IMR-90 (cell line): Measurements from ENCODE around the gene GMEB1. TPM values are rescaled to one million over a fixed set of nuclear protein-coding genes. Genes with fewer than 3 reads are reported as not detected.

Experiments
- ATAC-seq: fragments of 200-7000 bp; cut with Tn5 transposase; 2 replicates; pipeline ENCODE4 v1.9.1; 2020; ENCODE audit warnings: low read depth, mild to moderate bottlenecking, moderate library complexity
- BruUV-seq: library from RNA; stranded (reverse); fragments of 400-500 nt; replicated peaks from 2 replicates; lab custom pipeline; 2021; lab: Mats Ljungman, UMichigan
- CTCF ChIA-PET: fragments of 300-600 bp; formaldehyde crosslinking; extraction: SDS; loops from one replicate; lab custom pipeline; 2021; ENCODE audit warnings: antibody characterized with exemption; lab: Yijun Ruan, JAX
- POLR2A ChIA-PET: fragments of 300-600 bp; sonication (Branson Sonifier 250); formaldehyde crosslinking; loops from one replicate; lab custom pipeline; 2022; ENCODE audit warnings: antibody characterized with exemption; ENCODE audit not compliant: unreplicated experiment; lab: Charles Lee
- DNase-seq: peaks from one replicate; pipeline ENCODE4 v3.0.0; 2013
- H2AFZ ChIP-seq: replicated peaks from 2 replicates; pipeline ENCODE3; 2013; ENCODE audit warnings: low read length, mild to moderate bottlenecking; ENCODE audit not compliant: poor library complexity
- H2AK5ac ChIP-seq: 2 replicates; pipeline ENCODE4 v1.6.1; 2013; ENCODE audit warnings: low read depth, low read length, inconsistent platforms
- H2AK9ac ChIP-seq: replicated peaks from 2 replicates; pipeline ENCODE3; 2013; ENCODE audit warnings: mild to moderate bottlenecking, low read depth, low read length, moderate library complexity; ENCODE audit not compliant: poor library complexity
- H2BK120ac ChIP-seq: 2 replicates; pipeline ENCODE4 v1.6.1; 2013; ENCODE audit warnings: low read depth, low read length, inconsistent platforms
- H2BK15ac ChIP-seq: 3 replicates; pipeline ENCODE4 v1.6.1; 2013; ENCODE audit warnings: low read depth, low read length, inconsistent platforms
- H2BK20ac ChIP-seq: 2 replicates; pipeline ENCODE4 v1.6.1; 2013; ENCODE audit warnings: low read depth, mild to moderate bottlenecking, inconsistent platforms, low read length, moderate library complexity
- H2BK5ac ChIP-seq: 2 replicates; pipeline ENCODE4 v1.6.1; 2013; ENCODE audit warnings: mild to moderate bottlenecking, low read depth, low read length, inconsistent platforms; ENCODE audit not compliant: poor library complexity, severe bottlenecking
- H3K14ac ChIP-seq: replicated peaks from 2 replicates; pipeline ENCODE4 v1.6.1; 2013; ENCODE audit warnings: low read depth, low read length, inconsistent platforms
- H3K18ac ChIP-seq: 2 replicates; pipeline ENCODE4 v1.6.1; 2013; ENCODE audit warnings: low read depth, low read length, control low read depth
- H3K23ac ChIP-seq: 2 replicates; pipeline ENCODE4 v1.6.1; 2013; ENCODE audit warnings: low read depth, low read length, inconsistent platforms
- H3K27ac ChIP-seq: 2 replicates; pipeline ENCODE4 v1.5.1; 2013; ENCODE audit warnings: mild to moderate bottlenecking, control low read depth, low read length; ENCODE audit not compliant: insufficient read depth
- H3K27me3 ChIP-seq: 2 replicates; pipeline ENCODE4 v1.6.1; 2013; ENCODE audit warnings: low read length; ENCODE audit not compliant: control insufficient read depth, insufficient read depth
- H3K36me3 ChIP-seq: 2 replicates; pipeline ENCODE4 v1.6.1; 2013; ENCODE audit warnings: low read length, mixed read lengths; ENCODE audit not compliant: control insufficient read depth, insufficient read depth
- H3K4ac ChIP-seq: 2 replicates; pipeline ENCODE4 v1.6.1; 2013; ENCODE audit warnings: low read depth, low read length, inconsistent platforms
- H3K4me1 ChIP-seq: 2 replicates; pipeline ENCODE4 v1.6.1; 2013; ENCODE audit warnings: low read length, mixed read lengths; ENCODE audit not compliant: control insufficient read depth, insufficient read depth
- H3K4me2 ChIP-seq: 2 replicates; pipeline ENCODE4 v1.6.1; 2013; ENCODE audit warnings: low read depth, mild to moderate bottlenecking, control low read depth, low read length, moderate library complexity
- H3K4me3 ChIP-seq: 2 replicates; pipeline ENCODE4 v1.5.1; 2013; ENCODE audit warnings: low read depth, mild to moderate bottlenecking, control low read depth, low read length, moderate library complexity; ENCODE audit not compliant: insufficient read depth
- H3K56ac ChIP-seq: 2 replicates; pipeline ENCODE4 v1.6.1; 2013; ENCODE audit warnings: low read length, inconsistent platforms; ENCODE audit not compliant: insufficient read depth; ENCODE audit errors: extremely low read depth
- H3K79me1 ChIP-seq, 2 experiments: 2 replicates each; pipeline ENCODE4 v1.6.1; 2013; ENCODE audit warnings: low read length in 2 of 2, inconsistent platforms in 1 of 2, low read depth in 1 of 2
- H3K9ac ChIP-seq: 2 replicates; pipeline ENCODE4 v1.6.1; 2013; ENCODE audit warnings: low read depth, low read length, control low read depth
- H3K9me1 ChIP-seq: 2 replicates; pipeline ENCODE4 v1.6.1; 2013; ENCODE audit warnings: low read length, inconsistent platforms; ENCODE audit not compliant: insufficient read depth
- H3K9me3 ChIP-seq: 2 replicates; pipeline ENCODE4 v1.6.1; 2013; ENCODE audit warnings: low read length; ENCODE audit not compliant: control insufficient read depth, insufficient read depth
- H4K20me1 ChIP-seq: 2 replicates; pipeline ENCODE4 v1.6.1; 2013; ENCODE audit warnings: low read length, inconsistent platforms; ENCODE audit not compliant: insufficient read depth
- H4K5ac ChIP-seq: 2 replicates; pipeline ENCODE4 v1.6.1; 2013; ENCODE audit warnings: mild to moderate bottlenecking, low read depth, low read length, control low read depth
- H4K8ac ChIP-seq, 2 experiments: 2 replicates each; pipeline ENCODE4 v1.6.1; 2013; ENCODE audit warnings: low read depth in 2 of 2, low read length in 2 of 2, control low read depth in 1 of 2, inconsistent platforms in 1 of 2
- H4K91ac ChIP-seq: 2 replicates; pipeline ENCODE4 v1.6.1; 2013; ENCODE audit warnings: low read depth, low read length, inconsistent platforms; ENCODE audit not compliant: insufficient read depth
- BHLHE40 ChIP-seq: fragments of 150-350 bp; IDR thresholded peaks from 2 replicates; pipeline ENCODE4 v1.6.1; 2016; ENCODE audit warnings: mild to moderate bottlenecking, low read depth, low read length
- CEBPB ChIP-seq: IDR thresholded peaks from 2 replicates; pipeline ENCODE4 v1.6.1; 2012; ENCODE audit warnings: low read depth, low read length, improper control_type of control experiment
- MAFK ChIP-seq: IDR thresholded peaks from 2 replicates; pipeline ENCODE4 v1.6.1; 2012; ENCODE audit warnings: low read depth, low read length, improper control_type of control experiment
- MXI1 ChIP-seq: IDR thresholded peaks from 2 replicates; pipeline ENCODE4 v1.6.1; 2012; ENCODE audit warnings: low read depth, mild to moderate bottlenecking, low read length, moderate library complexity, borderline replicate concordance
- NFE2L2 ChIP-seq: fragments of 150-350 bp; IDR thresholded peaks from 2 replicates; pipeline ENCODE4 v1.6.1; 2016; ENCODE audit warnings: low read depth, mild to moderate bottlenecking, low read length
- RAD21 ChIP-seq: IDR thresholded peaks from 2 replicates; pipeline ENCODE4 v1.6.1; 2012; ENCODE audit warnings: low read length, improper control_type of control experiment
- RFX5 ChIP-seq: IDR thresholded peaks from 2 replicates; pipeline ENCODE4 v1.8.0; 2012; ENCODE audit warnings: low read depth, mild to moderate bottlenecking, low read length, moderate library complexity
- SMC3 ChIP-seq: fragments of 150-350 bp; IDR thresholded peaks from 2 replicates; pipeline ENCODE4 v1.6.1; 2016; ENCODE audit warnings: low read depth, mild to moderate bottlenecking, antibody characterized with exemption, low read length, moderate library complexity
- WGBS, 2 experiments: methylation state at CpG; one replicate each; pipeline versions ENCODE4 v1.1.5 to v1.1.7; 2013; ENCODE audit warnings: missing lambda C conversion rate in 2 of 2; ENCODE audit not compliant: insufficient read length in 1 of 2; ENCODE audit errors: extremely low coverage in 2 of 2; 5-methylcytosine and 5-hydroxymethylcytosine counted together
- dilution Hi-C: fragments of 300-500 bp; cut with HindIII; formaldehyde crosslinking; loops from one replicate; pipeline ENCODE4 v1.14.3; 2018; ENCODE audit warnings: low sequenced_read_pairs; ENCODE audit not compliant: unreplicated experiment
- in situ Hi-C: fragments of 300-500 bp; cut with MboI; formaldehyde crosslinking; loops from 3 replicates; pipeline ENCODE4 v1.14.3; 2019; ENCODE audit warnings: low sequenced_read_pairs, inconsistent platforms, mixed read lengths
- intact Hi-C: fragments of 100-400 bp; cut with micrococcal nuclease; formaldehyde crosslinking; loops from 2 replicates; pipeline ENCODE4 v1.10.0; 2022
- polyA plus RNA-seq, 3 experiments: library from polyadenylated mRNA; depleted of rRNA; stranded (reverse); fragments of >200 nt; gene quantifications; 2 replicates each; pipeline ENCODE4 v1.2.3, GENCODE V29; 2012; ENCODE audit warnings: low replicate concordance in 1 of 3
- total RNA-seq: library from RNA; depleted of rRNA; stranded (reverse); fragments of >200 nt; gene quantifications from 2 replicates; pipeline ENCODE4 v1.2.3, GENCODE V29; 2012

GMEB1 gene
- total and polyA plus RNA-seq, 2 of the 4 experiments (the other 2 are of a cell fraction) = 7.1 to 7.9 TPM

GRCh38 chr1:28755701-28756100, 87.1 kb downstream of the GMEB1 start:
- Histone ChIP-seq H3K27ac (peak overlapping the region; percentile 51; the same call in 1 of the 2 replicates), H3K4me2 (peak overlapping the region; percentile 74), H2BK20ac (no peak overlapping the region), H4K20me1 (peaks cover 97% of the 10 kb centered on the region), H3K9me1 (peaks cover 5% of the 10 kb centered on the region), H3K4ac (peak overlapping the region; percentile 45; the same call in 1 of the 2 replicates), H2BK120ac (peak overlapping the region; percentile 69; the same call in 1 of the 2 replicates), H2AK5ac (no peak overlapping the region), H2BK15ac (no peak overlapping the region), H3K9ac (no peak overlapping the region), H3K23ac (no peak overlapping the region), H4K91ac (no peak overlapping the region), H3K36me3 (peaks cover 13% of the 10 kb centered on the region), H3K9me3 (no peaks in the 10 kb centered on the region), H3K4me3 (no peak overlapping the region), H4K5ac (no peak overlapping the region), H3K4me1 (peaks cover 22% of the 10 kb centered on the region), H3K14ac (no peak overlapping the region), H2BK5ac (peak overlapping the region; percentile 59), H3K27me3 (no peaks in the 10 kb centered on the region), H3K56ac (0 out of 2 replicates have a peak overlapping the region, but pooled peaks have one; percentile 4), H4K8ac (no peak overlapping the region), H3K18ac (no peak overlapping the region; the same call in 1 of the 2 replicates), H3K79me1 (peaks cover 9 to 63% of the 10 kb centered on the region in 2 experiments), H2AFZ (no peak overlapping the region), H2AK9ac (no peak overlapping the region)
- in situ Hi-C loops = no loop called here
- BruUV-seq = no TSS peak
- ChIA-PET POLR2A (interaction anchor here (0.5 kb wide), 1 partner anchor 19 kb away, joined by 8 read pairs; the partner anchor contains the start of gene YTHDF2), CTCF (interaction anchor here (1.0 kb wide), 1 partner anchor 121 kb away, joined by 3 read pairs; no protein-coding TSS in a partner anchor)
- ATAC-seq (peak; percentile 78), DNase-seq (peak; percentile 31)
- intact Hi-C loops = loop anchor here (2.0 kb wide), 1 partner anchor 107 kb away; the partner anchor contains the start of gene RNU11
- dilution Hi-C loops = no loop called here
- TF ChIP-seq RAD21 (no peak), NFE2L2 (no peak), BHLHE40 (no peak), SMC3 (no peak), MAFK (no peak), MXI1 (no peak), CEBPB (peak; percentile 18; the same call in 1 of the 2 replicates), RFX5 (no peak)
- WGBS, 2 experiments = no CpG with 5 or more reads among the region's 1 CpG
